ENCODE results near the gene CLUH. TPM values are rescaled to one million over a fixed set of nuclear protein-coding genes. Genes with fewer than 3 reads are reported as not detected.
A peak's percentile ranks its signal among the peaks of the same experiment; 100 is the strongest.
"Not testable (repeated sequence)": the region's sequence is repeated elsewhere in the genome, so short reads cannot be mapped to it uniquely, and the experiment has no call there.

Gene CLUH
- total RNA-seq, 2 donors from 2014 or later: 56.9 to 93.2 TPM

- H3K27ac Mint-ChIP-seq: no peak overlapping the region
- H3K36me3 Mint-ChIP-seq: peaks cover 0 to 5% of the 10 kb centered on the region in 2 donors
- ATAC-seq (no peak), DNase-seq (ENCODE audit: low spot score in 2 of 2) (peak in 1 of 2 donors; percentile 23)
- H3K9me3 Mint-ChIP-seq: no peaks in the 10 kb centered on the region
These were observed 25.9 kb downstream of the CLUH start for GRCh38 chr17:2685696-2686095.

DNA sequence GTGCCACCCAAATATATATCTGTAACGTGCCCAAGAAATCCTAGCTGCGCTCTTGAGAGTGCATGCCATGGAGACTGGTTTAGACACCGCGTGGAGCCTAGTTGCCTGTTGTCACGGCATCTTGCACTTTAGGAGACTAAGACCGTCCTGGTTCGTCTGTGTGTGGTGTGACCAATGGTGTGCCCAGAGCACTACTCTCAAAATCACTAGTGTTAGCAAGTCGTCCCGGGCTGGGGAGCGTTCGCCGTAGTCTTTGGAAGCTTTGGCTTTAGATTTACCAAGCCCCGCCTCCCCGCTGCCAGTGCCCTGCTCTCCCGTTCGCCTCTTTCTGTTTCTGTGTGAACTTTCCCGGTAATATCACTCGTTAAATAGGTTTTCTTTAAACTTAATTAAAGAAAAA is 27.0 kb downstream of the CLUH start:
- peak overlapping the region in 1 of 2 donors; percentile 69 for H3K27ac Mint-ChIP-seq
- DNase-seq (ENCODE audit: low spot score in 2 of 2) (peak in 1 of 2 donors; percentile 33), ATAC-seq (no peak)
- peaks cover 5 to 12% of the 10 kb centered on the region in 2 donors for H3K36me3 Mint-ChIP-seq
- no peaks in the 10 kb centered on the region for H3K9me3 Mint-ChIP-seq

- no peak for ATAC-seq
- H3K36me3 Mint-ChIP-seq: peaks cover 5 to 18% of the 10 kb centered on the region in 2 donors
These were observed 27.7 kb downstream of the CLUH start for GRCh38 chr17:2683912-2684311.

GRCh38 chr17:2682176-2682938 is 29.2 kb downstream of the CLUH start:
- peak overlapping the region; percentile 35 to 68 for H3K27ac Mint-ChIP-seq
- peaks cover 5 to 19% of the 10 kb centered on the region in 2 donors for H3K36me3 Mint-ChIP-seq
- H3K9me3 Mint-ChIP-seq: no peaks in the 10 kb centered on the region
- no peak for DNase-seq (ENCODE audit: low spot score in 2 of 2)
- no peak for ATAC-seq

More at GRCh38 chr17:2683912-2684311, 27.7 kb downstream of the CLUH start:
- Mint-ChIP-seq H3K9me3 (no peaks in the 10 kb centered on the region), H3K27ac (peak overlapping the region in 1 of 2 donors; percentile 52)
- peak in 1 of 2 donors; percentile 39 for DNase-seq (ENCODE audit: low spot score in 2 of 2)

DNA sequence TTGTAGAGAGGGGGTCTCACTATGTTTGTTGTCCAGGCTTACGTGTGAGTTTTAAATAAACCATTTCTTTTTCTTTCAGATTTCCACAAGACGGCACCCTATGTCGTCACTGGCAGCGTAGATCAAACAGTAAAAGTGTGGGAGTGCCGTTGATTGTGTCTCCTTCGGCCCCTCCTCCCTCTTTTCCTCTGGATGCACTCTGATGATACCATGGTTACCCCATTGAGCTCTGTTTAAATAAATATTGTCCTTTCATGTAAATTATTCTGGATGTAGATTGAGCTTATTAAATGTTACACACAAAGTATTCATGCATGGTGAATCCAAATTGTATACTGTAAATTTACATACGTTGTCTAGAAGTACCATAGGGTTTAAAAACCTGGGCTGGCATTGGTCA is 29.9 kb downstream of the CLUH start:
- H3K27ac Mint-ChIP-seq: peak overlapping the region in 1 of 2 donors; percentile 68
- peaks cover 5 to 19% of the 10 kb centered on the region in 2 donors for H3K36me3 Mint-ChIP-seq
- DNase-seq (ENCODE audit: low spot score in 2 of 2): no peak
- H3K9me3 Mint-ChIP-seq: no peaks in the 10 kb centered on the region
- no peak for ATAC-seq

GRCh38 chr17:2680961-2681360 is 30.6 kb downstream of the CLUH start:
- Mint-ChIP-seq H3K27ac (peak overlapping the region in 1 of 2 donors; percentile 60), H3K36me3 (peaks cover 5 to 19% of the 10 kb centered on the region in 2 donors), H3K9me3 (no peaks in the 10 kb centered on the region)
- DNase-seq (ENCODE audit: low spot score in 2 of 2) (peak in 1 of 2 donors; percentile 44), ATAC-seq (no peak)

- peaks cover 5 to 30% of the 10 kb centered on the region in 2 donors for H3K36me3 Mint-ChIP-seq
- ATAC-seq; H3K9me3 Mint-ChIP-seq; DNase-seq (ENCODE audit: low spot score in 2 of 2): not testable (repeated sequence)
- H3K27ac Mint-ChIP-seq: peak overlapping the region; percentile 3 to 70
These were observed 32.3 kb downstream of the CLUH start for GRCh38 chr17:2679247-2679646.

DNA sequence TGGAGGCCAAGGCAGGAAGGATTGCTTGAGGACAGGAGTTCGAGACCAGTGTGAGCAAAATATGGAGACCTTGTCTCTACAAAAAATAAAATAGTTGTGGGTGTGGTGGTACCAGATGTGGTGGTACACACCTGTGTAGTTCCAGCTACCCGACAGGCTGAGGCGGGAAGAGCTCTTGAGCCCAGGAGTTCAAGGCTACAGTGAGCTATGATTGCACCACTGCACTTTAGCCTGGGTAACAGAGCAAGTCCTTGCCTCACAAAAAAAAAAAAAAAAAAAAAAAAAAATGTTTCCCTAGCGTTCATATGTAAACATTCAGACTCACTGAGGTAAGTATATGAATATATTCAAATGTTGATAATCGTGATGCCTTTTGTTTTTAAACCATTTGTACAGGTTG is 39.5 kb downstream of the CLUH start:
- peaks cover 0 to 41% of the 10 kb centered on the region in 2 donors for H3K36me3 Mint-ChIP-seq
- H3K27ac Mint-ChIP-seq: no peak overlapping the region
- DNase-seq (ENCODE audit: low spot score in 2 of 2): no peak
- no peaks in the 10 kb centered on the region for H3K9me3 Mint-ChIP-seq
- ATAC-seq: no peak

GRCh38 chr17:2660410-2660809 is 51.2 kb downstream of the CLUH start:
- not testable (repeated sequence) for H3K9me3 Mint-ChIP-seq; H3K36me3 Mint-ChIP-seq; DNase-seq (ENCODE audit: low spot score in 2 of 2); ATAC-seq
- H3K27ac Mint-ChIP-seq: peak overlapping the region in 1 of 2 donors; percentile 59

- not testable (repeated sequence) for ATAC-seq; H3K9me3 Mint-ChIP-seq; H3K27ac Mint-ChIP-seq; DNase-seq (ENCODE audit: low spot score in 2 of 2); H3K36me3 Mint-ChIP-seq
These were observed 52.2 kb downstream of the CLUH start for GRCh38 chr17:2659337-2659736.

- H3K27ac Mint-ChIP-seq: peak overlapping the region; percentile 37 to 45
- H3K9me3 Mint-ChIP-seq: peaks cover 0 to 10% of the 10 kb centered on the region in 2 donors
- peaks cover 6 to 26% of the 10 kb centered on the region in 2 donors for H3K36me3 Mint-ChIP-seq
- ATAC-seq (peak in 1 of 2 donors; percentile 47), DNase-seq (ENCODE audit: low spot score in 2 of 2) (no peak)
These were observed 55.3 kb downstream of the CLUH start for GRCh38 chr17:2656283-2656682.

- peak overlapping the region in 1 of 2 donors; percentile 37 for H3K27ac Mint-ChIP-seq
- peaks cover 12 to 32% of the 10 kb centered on the region in 2 donors for H3K36me3 Mint-ChIP-seq
- H3K9me3 Mint-ChIP-seq: peaks cover 0 to 10% of the 10 kb centered on the region in 2 donors
- ATAC-seq (no peak), DNase-seq (ENCODE audit: low spot score in 2 of 2) (no peak)
These were observed 56.0 kb downstream of the CLUH start for GRCh38 chr17:2655546-2655945.

GRCh38 chr17:2652911-2653310 is 58.7 kb downstream of the CLUH start:
- Mint-ChIP-seq H3K27ac (peak overlapping the region in 1 of 2 donors; percentile 51), H3K36me3 (peaks cover 12 to 32% of the 10 kb centered on the region in 2 donors)
- not testable (repeated sequence) for H3K9me3 Mint-ChIP-seq; ATAC-seq; DNase-seq (ENCODE audit: low spot score in 2 of 2)

- Mint-ChIP-seq H3K36me3 (peaks cover 12 to 32% of the 10 kb centered on the region in 2 donors), H3K27ac (no peak overlapping the region), H3K9me3 (peaks cover 0 to 5% of the 10 kb centered on the region in 2 donors)
- ATAC-seq (no peak), DNase-seq (ENCODE audit: low spot score in 2 of 2) (no peak)
These were observed 62.4 kb downstream of the CLUH start for GRCh38 chr17:2649191-2649590.

DNA sequence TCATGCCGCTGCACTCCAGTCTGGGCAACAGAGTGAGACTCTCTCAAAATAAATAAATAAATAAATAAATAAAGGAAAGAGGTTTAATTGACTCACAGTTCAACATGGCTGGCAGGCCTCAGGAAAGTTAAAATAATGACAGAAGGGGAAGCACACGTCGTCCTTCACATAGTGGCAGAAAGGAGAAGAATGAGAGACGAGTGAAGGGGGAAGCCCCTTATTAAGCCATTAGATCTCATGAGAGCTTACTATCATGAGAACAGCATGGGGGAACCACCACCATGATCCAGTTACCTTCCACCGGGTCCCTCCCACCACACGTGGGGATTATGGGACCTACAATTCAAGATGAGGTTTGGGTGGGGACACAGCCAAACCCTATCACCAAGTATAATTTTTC is 63.6 kb downstream of the CLUH start:
- Mint-ChIP-seq H3K36me3 (peaks cover 12 to 31% of the 10 kb centered on the region in 2 donors), H3K27ac (no peak overlapping the region), H3K9me3 (peaks cover 0 to 5% of the 10 kb centered on the region in 2 donors)
- ATAC-seq: no peak
- DNase-seq (ENCODE audit: low spot score in 2 of 2): no peak

DNA sequence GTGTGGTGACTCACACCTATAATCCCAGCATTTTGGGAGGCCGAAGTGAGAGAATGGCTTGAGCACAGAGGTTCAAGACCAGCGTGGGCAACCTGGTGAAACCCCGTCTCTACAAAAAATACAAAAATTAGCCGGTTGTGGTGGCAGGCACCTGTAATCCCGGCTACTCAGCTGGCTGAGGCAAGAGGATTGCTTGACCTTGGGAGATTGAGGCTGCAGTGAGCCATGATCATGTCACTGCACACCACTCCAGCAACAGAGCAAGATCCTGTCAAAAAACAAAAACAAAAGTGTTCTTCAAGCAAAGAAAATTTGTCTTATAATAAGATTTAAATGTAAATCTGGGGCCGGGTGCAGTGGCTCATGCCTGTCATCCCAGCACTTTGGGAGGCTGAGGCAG is 66.6 kb downstream of the CLUH start:
- no peak for DNase-seq (ENCODE audit: low spot score in 2 of 2)
- Mint-ChIP-seq H3K9me3 (no peaks in the 10 kb centered on the region), H3K27ac (no peak overlapping the region), H3K36me3 (peaks cover 0 to 3% of the 10 kb centered on the region in 2 donors)
- no peak for ATAC-seq
